Measurements from ENCODE around the gene HS6ST2. TPM values are rescaled to one million over a fixed set of nuclear protein-coding genes. Genes with fewer than 3 reads are reported as not detected.

HS6ST2 gene
- total and polyA plus RNA-seq, 2 donors = 1.3 to 1.8 TPM

GRCh38 chrX:132802033-132802432 is 156.4 kb downstream of the HS6ST2 start:
- peaks cover 0 to 2% of the 10 kb centered on the region in 2 donors for H3K27me3 ChIP-seq (ENCODE audit: control insufficient read depth in 2 of 2, insufficient read depth in 1 of 2, low read length in 1 of 2)

GRCh38 chrX:132795181-132795580 is 163.2 kb downstream of the HS6ST2 start:
- 97% methylated on average over 4 of the region's 4 CpGs for WGBS
- no peak overlapping the region for H3K4me3 ChIP-seq (ENCODE audit: low read length in 2 of 2)
- H3K4me1 ChIP-seq (ENCODE audit: control insufficient read depth in 2 of 2, insufficient read depth in 2 of 2, low read length in 2 of 2) = no peaks in the 10 kb centered on the region
- no peak for DNase-seq (ENCODE audit: low read depth in 6 of 9, low spot score in 9 of 9)
- H3K27ac ChIP-seq (ENCODE audit: low read depth in 1 of 2, low read length in 1 of 2) = no peak overlapping the region
- peaks cover 0 to 2% of the 10 kb centered on the region in 2 donors for H3K27me3 ChIP-seq (ENCODE audit: control insufficient read depth in 2 of 2, insufficient read depth in 1 of 2, low read length in 1 of 2)
- no peaks in the 10 kb centered on the region for H3K36me3 ChIP-seq (ENCODE audit: control insufficient read depth in 2 of 2, insufficient read depth in 2 of 2, low read length in 1 of 2)
- no peaks in the 10 kb centered on the region for H3K9me3 ChIP-seq (ENCODE audit: control insufficient read depth in 2 of 2, insufficient read depth in 1 of 2, low read length in 1 of 2)

More at GRCh38 chrX:132802033-132802432, 156.4 kb downstream of the HS6ST2 start:
- no peak overlapping the region for H3K4me3 ChIP-seq (ENCODE audit: low read length in 2 of 2)
- no peak for DNase-seq (ENCODE audit: low read depth in 6 of 9, low spot score in 9 of 9)
- H3K27ac ChIP-seq (ENCODE audit: low read depth in 1 of 2, low read length in 1 of 2) = no peak overlapping the region
- H3K9me3 ChIP-seq (ENCODE audit: control insufficient read depth in 2 of 2, insufficient read depth in 1 of 2, low read length in 1 of 2) = no peaks in the 10 kb centered on the region
- no peaks in the 10 kb centered on the region for H3K4me1 ChIP-seq (ENCODE audit: control insufficient read depth in 2 of 2, insufficient read depth in 2 of 2, low read length in 2 of 2)
- WGBS = 93% methylated on average over 4 of the region's 4 CpGs
- H3K36me3 ChIP-seq (ENCODE audit: control insufficient read depth in 2 of 2, insufficient read depth in 2 of 2, low read length in 1 of 2) = no peaks in the 10 kb centered on the region

GRCh38 chrX:132791714-132792113 is 166.7 kb downstream of the HS6ST2 start:
- Histone ChIP-seq H3K27ac (ENCODE audit: low read depth in 1 of 2, low read length in 1 of 2) (no peak overlapping the region), H3K27me3 (ENCODE audit: control insufficient read depth in 2 of 2, insufficient read depth in 1 of 2, low read length in 1 of 2) (no peaks in the 10 kb centered on the region), H3K4me1 (ENCODE audit: control insufficient read depth in 2 of 2, insufficient read depth in 2 of 2, low read length in 2 of 2) (no peaks in the 10 kb centered on the region), H3K4me3 (ENCODE audit: low read length in 2 of 2) (no peak overlapping the region), H3K9me3 (ENCODE audit: control insufficient read depth in 2 of 2, insufficient read depth in 1 of 2, low read length in 1 of 2) (no peaks in the 10 kb centered on the region), H3K36me3 (ENCODE audit: control insufficient read depth in 2 of 2, insufficient read depth in 2 of 2, low read length in 1 of 2) (no peaks in the 10 kb centered on the region)
- no peak for DNase-seq (ENCODE audit: low read depth in 6 of 9, low spot score in 9 of 9)
- WGBS = 94% methylated on average over 2 of the region's 2 CpGs

- no peak overlapping the region for H3K27ac ChIP-seq (ENCODE audit: low read depth in 1 of 2, low read length in 1 of 2)
- H3K4me1 ChIP-seq (ENCODE audit: control insufficient read depth in 2 of 2, insufficient read depth in 2 of 2, low read length in 2 of 2) = no peaks in the 10 kb centered on the region
- no peaks in the 10 kb centered on the region for H3K36me3 ChIP-seq (ENCODE audit: control insufficient read depth in 2 of 2, insufficient read depth in 2 of 2, low read length in 1 of 2)
- H3K9me3 ChIP-seq (ENCODE audit: control insufficient read depth in 2 of 2, insufficient read depth in 1 of 2, low read length in 1 of 2) = no peaks in the 10 kb centered on the region
- H3K27me3 ChIP-seq (ENCODE audit: control insufficient read depth in 2 of 2, insufficient read depth in 1 of 2, low read length in 1 of 2) = no peaks in the 10 kb centered on the region
- no peak for DNase-seq (ENCODE audit: low read depth in 6 of 9, low spot score in 9 of 9)
- H3K4me3 ChIP-seq (ENCODE audit: low read length in 2 of 2) = no peak overlapping the region
- 98% methylated on average over 2 of the region's 2 CpGs for WGBS
These were observed 168.1 kb downstream of the HS6ST2 start for GRCh38 chrX:132790329-132790728.

GRCh38 chrX:132786217-132786616 is 172.2 kb downstream of the HS6ST2 start:
- no peaks in the 10 kb centered on the region for H3K4me1 ChIP-seq (ENCODE audit: control insufficient read depth in 2 of 2, insufficient read depth in 2 of 2, low read length in 2 of 2)
- no peak overlapping the region for H3K27ac ChIP-seq (ENCODE audit: low read depth in 1 of 2, low read length in 1 of 2)
- WGBS = 94% methylated on average over 1 of the region's 1 CpG
- DNase-seq (ENCODE audit: low read depth in 6 of 9, low spot score in 9 of 9) = no peak
- H3K27me3 ChIP-seq (ENCODE audit: control insufficient read depth in 2 of 2, insufficient read depth in 1 of 2, low read length in 1 of 2) = no peaks in the 10 kb centered on the region
- H3K36me3 ChIP-seq (ENCODE audit: control insufficient read depth in 2 of 2, insufficient read depth in 2 of 2, low read length in 1 of 2) = no peaks in the 10 kb centered on the region
- H3K9me3 ChIP-seq (ENCODE audit: control insufficient read depth in 2 of 2, insufficient read depth in 1 of 2, low read length in 1 of 2) = no peaks in the 10 kb centered on the region
- no peak overlapping the region for H3K4me3 ChIP-seq (ENCODE audit: low read length in 2 of 2)

GRCh38 chrX:132778917-132779316 is 179.5 kb downstream of the HS6ST2 start:
- Histone ChIP-seq H3K27me3 (ENCODE audit: control insufficient read depth in 2 of 2, insufficient read depth in 1 of 2, low read length in 1 of 2) (no peaks in the 10 kb centered on the region), H3K9me3 (ENCODE audit: control insufficient read depth in 2 of 2, insufficient read depth in 1 of 2, low read length in 1 of 2) (no peaks in the 10 kb centered on the region), H3K36me3 (ENCODE audit: control insufficient read depth in 2 of 2, insufficient read depth in 2 of 2, low read length in 1 of 2) (no peaks in the 10 kb centered on the region), H3K27ac (ENCODE audit: low read depth in 1 of 2, low read length in 1 of 2) (no peak overlapping the region), H3K4me1 (ENCODE audit: control insufficient read depth in 2 of 2, insufficient read depth in 2 of 2, low read length in 2 of 2) (no peaks in the 10 kb centered on the region), H3K4me3 (ENCODE audit: low read length in 2 of 2) (no peak overlapping the region)
- no peak for DNase-seq (ENCODE audit: low read depth in 6 of 9, low spot score in 9 of 9)

- no peaks in the 10 kb centered on the region for H3K9me3 ChIP-seq (ENCODE audit: control insufficient read depth in 2 of 2, insufficient read depth in 1 of 2, low read length in 1 of 2)
- no peaks in the 10 kb centered on the region for H3K27me3 ChIP-seq (ENCODE audit: control insufficient read depth in 2 of 2, insufficient read depth in 1 of 2, low read length in 1 of 2)
- 60% methylated on average over 6 of the region's 6 CpGs for WGBS
- no peak overlapping the region for H3K4me3 ChIP-seq (ENCODE audit: low read length in 2 of 2)
- H3K27ac ChIP-seq (ENCODE audit: low read depth in 1 of 2, low read length in 1 of 2) = no peak overlapping the region
- H3K36me3 ChIP-seq (ENCODE audit: control insufficient read depth in 2 of 2, insufficient read depth in 2 of 2, low read length in 1 of 2) = no peaks in the 10 kb centered on the region
- DNase-seq (ENCODE audit: low read depth in 6 of 9, low spot score in 9 of 9) = no peak
- no peaks in the 10 kb centered on the region for H3K4me1 ChIP-seq (ENCODE audit: control insufficient read depth in 2 of 2, insufficient read depth in 2 of 2, low read length in 2 of 2)
These were observed 181.8 kb downstream of the HS6ST2 start for GRCh38 chrX:132776486-132777210.

GRCh38 chrX:132775263-132775823 is 183.1 kb downstream of the HS6ST2 start:
- Histone ChIP-seq H3K36me3 (ENCODE audit: control insufficient read depth in 2 of 2, insufficient read depth in 2 of 2, low read length in 1 of 2) (no peaks in the 10 kb centered on the region), H3K4me3 (ENCODE audit: low read length in 2 of 2) (no peak overlapping the region), H3K27ac (ENCODE audit: low read depth in 1 of 2, low read length in 1 of 2) (no peak overlapping the region), H3K27me3 (ENCODE audit: control insufficient read depth in 2 of 2, insufficient read depth in 1 of 2, low read length in 1 of 2) (no peaks in the 10 kb centered on the region), H3K9me3 (ENCODE audit: control insufficient read depth in 2 of 2, insufficient read depth in 1 of 2, low read length in 1 of 2) (no peaks in the 10 kb centered on the region), H3K4me1 (ENCODE audit: control insufficient read depth in 2 of 2, insufficient read depth in 2 of 2, low read length in 2 of 2) (no peaks in the 10 kb centered on the region)
- 95% methylated on average over 7 of the region's 7 CpGs for WGBS
- DNase-seq (ENCODE audit: low read depth in 6 of 9, low spot score in 9 of 9) = no peak

GRCh38 chrX:132774010-132774714 is 184.3 kb downstream of the HS6ST2 start:
- Histone ChIP-seq H3K9me3 (ENCODE audit: control insufficient read depth in 2 of 2, insufficient read depth in 1 of 2, low read length in 1 of 2) (no peaks in the 10 kb centered on the region), H3K4me3 (ENCODE audit: low read length in 2 of 2) (no peak overlapping the region), H3K27me3 (ENCODE audit: control insufficient read depth in 2 of 2, insufficient read depth in 1 of 2, low read length in 1 of 2) (no peaks in the 10 kb centered on the region), H3K27ac (ENCODE audit: low read depth in 1 of 2, low read length in 1 of 2) (no peak overlapping the region), H3K36me3 (ENCODE audit: control insufficient read depth in 2 of 2, insufficient read depth in 2 of 2, low read length in 1 of 2) (no peaks in the 10 kb centered on the region), H3K4me1 (ENCODE audit: control insufficient read depth in 2 of 2, insufficient read depth in 2 of 2, low read length in 2 of 2) (no peaks in the 10 kb centered on the region)
- no peak for DNase-seq (ENCODE audit: low read depth in 6 of 9, low spot score in 9 of 9)
- 96% methylated on average over 5 of the region's 5 CpGs for WGBS
